Right lobe of liver (tissue), 6 donors: ENCODE data around the gene TEX261. TPM values are rescaled to one million over a fixed set of nuclear protein-coding genes. Genes with fewer than 3 reads are reported as not detected.
A peak's percentile ranks its signal among the peaks of the same experiment; 100 is the strongest.

Source experiments
- ATAC-seq, 4 donors: fragments of 200-7000 bp; cut with Tn5 transposase; one replicate each; pipeline ENCODE4 v1.9.1; 2020; ENCODE audit warnings: mild to moderate bottlenecking in 4 of 4, moderate library complexity in 4 of 4
- DNase-seq, 3 donors: peaks; one replicate each; pipeline ENCODE4 v3.0.0-alpha.2; 2020
- H3K27ac ChIP-seq, 3 donors: fragments of 200-600 bp; one replicate each; pipeline ENCODE4 v1.8.0; 2022
- H3K27me3 ChIP-seq, 2 donors: fragments of 200-600 bp; one replicate each; pipeline ENCODE4 v1.8.0; 2022
- H3K36me3 ChIP-seq, 4 donors: fragments of 200-600 bp; sonication (generic) in 1 of 4; one replicate each; pipeline versions ENCODE4 v1.5.1 to v1.8.0; 2017 to 2022; ENCODE audit warnings: control low read depth in 1 of 4
- H3K4me1 ChIP-seq, 4 donors: fragments of 200-600 bp; sonication (generic) in 1 of 4; one replicate each; pipeline versions ENCODE4 v1.5.1 to v1.8.0; 2017 to 2022; ENCODE audit warnings: control low read depth in 1 of 4
- H3K4me3 ChIP-seq, 3 donors: fragments of 200-600 bp; one replicate each; pipeline ENCODE4 v1.8.0; 2022
- H3K9me3 ChIP-seq, 4 donors: fragments of 200-600 bp; sonication (generic) in 1 of 4; one replicate each; pipeline versions ENCODE4 v1.5.1 to v1.8.0; 2017 to 2022; ENCODE audit warnings: control low read depth in 1 of 4
- CTCF ChIP-seq, 4 donors: fragments of 200-600 bp in 3 of 4; fragments of 450-650 bp in 1 of 4; IDR thresholded peaks; one replicate each; pipeline versions ENCODE4 v1.5.1 to v1.8.0; 2016 to 2022; ENCODE audit warnings: antibody characterized with exemption in 4 of 4, mild to moderate bottlenecking in 2 of 4
- POLR2A ChIP-seq: fragments of 450-650 bp; IDR thresholded peaks from one replicate; pipeline ENCODE4 v1.6.1; 2017; ENCODE audit warnings: antibody characterized with exemption, mild to moderate bottlenecking
- WGBS: methylation state at CpG from one replicate; pipeline ENCODE4 v1.1.6; 2018; ENCODE audit warnings: low coverage, low lambda C conversion rate; ENCODE audit not compliant: insufficient coverage; ENCODE audit errors: missing lambda C conversion rate; 5-methylcytosine and 5-hydroxymethylcytosine counted together
- intact Hi-C, 2 donors: fragments of 100-400 bp; cut with DNase I; formaldehyde crosslinking; loops; one replicate each; pipeline versions ENCODE4 v1.11.2 to v1.14.1; 2022
- total RNA-seq, 6 experiments: library from RNA; depleted of rRNA in 2 of 6; stranded (reverse); fragments of >200 nt in 2 of 6; fragmentation: NEBNext Ultra II Directional in 3 of 6; extraction: Animal tissue kit (Norgen Biotek cat#: 25700) in 3 of 6; gene quantifications; one replicate each; pipeline versions ENCODE4 v1.1.0 to v1.2.4, GENCODE V29; 2016 to 2023
- donor health status: DM: no; HTN: yes; CAD: no.
- donor health status: DM: no; HTN: no; CAD: no.
- donor health status: DM: no; HTN: no; CAD: no.
- donor health status: DM: no; HTN: yes; CAD: no.
- donor health status: DM: no; HTN: yes; CAD: no.

TEX261 gene
- total RNA-seq, 6 experiments from 2014 or later, result 26.5 to 33.2 (median 27.1) TPM

- TF ChIP-seq CTCF (IDR thresholded peaks at IDR 0.05) (no peak), POLR2A (no peak)
- DNase-seq (peak in 1 of 3 donors; percentile 44), ATAC-seq (peak in 1 of 4 donors; percentile 37)
- WGBS, result 11% methylated on average over 14 of the region's 14 CpGs
- Histone ChIP-seq H3K36me3 (no peaks in the 10 kb centered on the region), H3K9me3 (no peaks in the 10 kb centered on the region), H3K4me1 (peaks cover 0 to 11% (median 5%) of the 10 kb centered on the region in 4 donors), H3K27ac (peak overlapping the region; percentile 65 to 78 (median 71)), H3K4me3 (peak overlapping the region; percentile 57 to 62 (median 61)), H3K27me3 (no peaks in the 10 kb centered on the region)
- intact Hi-C loops, result no loop called here
These were observed 17.0 kb downstream of the TEX261 start for GRCh38 chr2:70977605-70978205.

- WGBS, result 67% methylated on average over 2 of the region's 2 CpGs
- Histone ChIP-seq H3K4me1 (peaks cover 0 to 11% (median 5%) of the 10 kb centered on the region in 4 donors), H3K4me3 (no peak overlapping the region), H3K36me3 (no peaks in the 10 kb centered on the region), H3K9me3 (no peaks in the 10 kb centered on the region), H3K27ac (no peak overlapping the region), H3K27me3 (no peaks in the 10 kb centered on the region)
- DNase-seq (no peak), ATAC-seq (no peak)
- TF ChIP-seq POLR2A (no peak), CTCF (IDR thresholded peaks at IDR 0.05) (no peak)
- intact Hi-C loops, result no loop called here
These were observed 19.4 kb downstream of the TEX261 start for GRCh38 chr2:70975237-70975636.

GRCh38 chr2:70974592-70974991 lies 20.1 kb downstream of the TEX261 start:
- peaks cover 0 to 11% (median 5%) of the 10 kb centered on the region in 4 donors for H3K4me1 ChIP-seq
- H3K9me3 ChIP-seq, result no peaks in the 10 kb centered on the region
- no peaks in the 10 kb centered on the region for H3K36me3 ChIP-seq
- H3K27me3 ChIP-seq, result no peaks in the 10 kb centered on the region
- intact Hi-C loops, result no loop called here
- no peak for TF ChIP-seq POLR2A
- TF ChIP-seq CTCF (IDR thresholded peaks at IDR 0.05), result no peak
- H3K4me3 ChIP-seq, result no peak overlapping the region
- 93% methylated on average over 2 of the region's 3 CpGs for WGBS
- ATAC-seq (no peak), DNase-seq (no peak)
- no peak overlapping the region for H3K27ac ChIP-seq

- Histone ChIP-seq H3K4me1 (peaks cover 0 to 6% (median 0%) of the 10 kb centered on the region in 4 donors), H3K9me3 (no peaks in the 10 kb centered on the region), H3K36me3 (no peaks in the 10 kb centered on the region), H3K4me3 (no peak overlapping the region), H3K27me3 (peaks cover 0 to 12% of the 10 kb centered on the region in 2 donors), H3K27ac (no peak overlapping the region)
- ATAC-seq (no peak), DNase-seq (peak in 1 of 3 donors; percentile 8)
- 64% methylated on average over 4 of the region's 4 CpGs for WGBS
- intact Hi-C loops, result no loop called here
- TF ChIP-seq CTCF (IDR thresholded peaks at IDR 0.05) (no peak), POLR2A (no peak)
These were observed 27.5 kb downstream of the TEX261 start for GRCh38 chr2:70967189-70967588.
